ENCODE measurements around the gene SLC11A2.
"Not testable (repeated sequence)": the region's sequence is repeated elsewhere in the genome, so short reads cannot be mapped to it uniquely, and the experiment has no call there.

Gene SLC11A2

DNA sequence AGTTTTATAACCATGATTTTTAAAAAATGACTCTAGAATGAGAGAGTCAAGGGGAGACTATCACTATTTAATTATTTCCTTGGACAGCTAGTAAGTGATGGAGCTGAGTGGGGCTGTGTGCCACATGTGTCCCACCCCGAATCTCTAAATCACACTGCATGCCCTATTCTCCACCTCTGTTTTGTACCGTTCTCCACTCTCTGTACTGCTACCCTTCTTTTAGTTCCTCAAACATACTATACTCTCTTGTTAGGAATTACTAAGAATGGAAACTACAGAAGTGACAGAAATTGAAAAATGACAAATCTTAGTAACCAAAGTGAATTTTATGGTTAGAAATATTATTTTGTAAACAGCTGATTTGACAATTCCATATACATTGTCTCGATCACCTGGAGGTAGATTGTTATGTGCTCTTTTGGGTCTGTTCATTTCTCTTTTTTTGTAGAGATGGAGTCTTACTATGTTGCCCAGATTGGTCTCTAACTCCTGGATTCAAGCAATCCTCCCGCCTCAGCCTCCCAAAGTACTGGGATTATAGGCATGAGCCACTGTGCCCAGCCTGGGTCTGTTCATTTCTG is 35.9 kb downstream of the SLC11A2 start:
- no peak for ATAC-seq

DNA sequence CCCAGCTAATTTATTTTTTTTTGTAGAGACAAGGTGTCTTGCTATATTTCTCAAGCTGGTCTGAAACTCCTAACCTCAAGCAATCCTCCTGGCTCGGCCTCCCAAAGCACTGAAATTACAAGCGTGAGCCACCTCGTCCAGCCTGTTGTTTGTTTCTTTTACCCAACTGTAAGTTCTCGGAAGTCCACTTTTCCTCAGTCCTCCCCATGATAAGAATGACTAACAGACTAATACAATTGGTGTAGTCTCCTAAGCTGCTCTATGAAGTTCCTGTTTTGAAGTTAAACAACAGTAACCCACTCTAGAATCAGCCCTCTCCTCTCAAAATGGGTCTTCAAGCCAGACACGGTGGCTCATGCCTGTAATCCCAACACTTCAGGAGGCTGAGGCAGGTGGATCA is 37.3 kb downstream of the SLC11A2 start:
- ATAC-seq, result no peak

DNA sequence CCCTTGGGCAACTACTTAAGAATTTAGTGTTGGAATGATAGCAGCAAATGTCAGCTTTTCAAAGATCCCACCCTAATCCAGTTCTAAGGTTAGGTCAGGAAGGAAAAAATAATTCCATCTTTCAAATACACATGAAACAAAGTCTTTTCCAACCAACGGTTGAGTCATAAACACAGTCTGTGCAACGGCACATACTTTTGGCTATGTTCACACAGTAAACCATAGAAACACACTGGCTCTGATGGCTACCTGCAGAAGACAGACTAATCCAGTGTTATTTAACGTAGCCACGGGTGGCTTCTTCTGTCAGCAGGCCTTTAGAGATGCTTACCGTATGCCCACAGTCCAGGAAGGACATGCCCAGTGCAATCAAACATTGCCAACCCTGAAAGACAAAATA is 38.1 kb downstream of the SLC11A2 start:
- no peak for ATAC-seq

DNA sequence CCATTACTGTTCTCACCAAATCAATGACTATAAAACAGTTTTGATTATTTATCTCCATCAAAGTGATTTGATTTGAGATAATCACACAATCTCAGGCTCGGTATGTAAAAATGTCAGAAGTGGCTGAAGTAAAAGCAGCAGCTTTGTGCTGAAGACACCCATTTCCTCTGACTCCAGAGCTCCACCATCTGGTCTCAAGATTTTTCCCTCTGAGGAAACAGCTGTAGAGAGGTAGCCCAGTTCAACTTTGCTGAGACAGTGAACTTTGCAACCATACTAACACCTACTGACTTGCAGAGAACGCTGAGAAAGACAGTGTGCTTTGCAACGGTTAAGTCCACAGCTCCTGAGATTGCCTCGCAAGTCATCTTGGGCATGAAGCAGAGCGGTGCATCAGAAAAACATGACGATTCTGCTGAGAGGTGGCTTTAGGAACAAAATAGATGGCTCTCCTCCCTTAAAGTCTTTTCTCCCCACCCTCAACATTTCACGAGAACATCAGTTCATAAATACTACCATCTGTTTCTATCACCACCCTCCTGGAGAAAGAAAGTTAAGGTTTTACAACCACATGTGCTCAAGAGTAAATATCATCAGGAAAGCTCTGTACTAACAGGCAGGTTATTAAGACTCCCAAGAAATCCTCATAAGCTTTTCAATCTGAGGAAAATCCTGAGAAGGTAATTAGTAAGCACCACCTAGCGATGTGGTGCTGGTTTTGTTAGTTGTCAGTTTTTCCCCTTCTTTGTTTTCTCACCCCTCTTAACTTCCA is 39.0 kb downstream of the SLC11A2 start:
- ATAC-seq, result peak in 1 of 2 donors; percentile 36

DNA sequence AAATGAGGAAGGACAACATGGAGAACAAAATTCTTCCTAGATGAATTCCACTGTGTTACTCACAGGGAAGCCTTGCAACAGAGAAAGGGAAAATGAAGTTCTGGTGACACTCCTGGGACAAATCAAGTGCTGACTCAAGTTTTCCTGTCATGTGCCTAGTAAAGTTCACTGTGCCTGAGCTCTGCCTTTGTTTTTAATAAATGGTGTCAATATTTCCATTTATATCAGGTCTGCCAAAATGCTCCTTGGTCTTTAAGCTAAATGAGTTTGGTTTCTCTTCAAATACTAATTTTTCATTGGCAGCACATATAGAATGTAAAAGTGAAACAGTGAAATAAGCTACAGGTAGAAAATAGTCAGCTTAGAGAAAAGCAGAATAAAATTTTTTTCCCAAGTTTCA is 40.9 kb downstream of the SLC11A2 start:
- ATAC-seq, result peak; percentile 62 to 71

DNA sequence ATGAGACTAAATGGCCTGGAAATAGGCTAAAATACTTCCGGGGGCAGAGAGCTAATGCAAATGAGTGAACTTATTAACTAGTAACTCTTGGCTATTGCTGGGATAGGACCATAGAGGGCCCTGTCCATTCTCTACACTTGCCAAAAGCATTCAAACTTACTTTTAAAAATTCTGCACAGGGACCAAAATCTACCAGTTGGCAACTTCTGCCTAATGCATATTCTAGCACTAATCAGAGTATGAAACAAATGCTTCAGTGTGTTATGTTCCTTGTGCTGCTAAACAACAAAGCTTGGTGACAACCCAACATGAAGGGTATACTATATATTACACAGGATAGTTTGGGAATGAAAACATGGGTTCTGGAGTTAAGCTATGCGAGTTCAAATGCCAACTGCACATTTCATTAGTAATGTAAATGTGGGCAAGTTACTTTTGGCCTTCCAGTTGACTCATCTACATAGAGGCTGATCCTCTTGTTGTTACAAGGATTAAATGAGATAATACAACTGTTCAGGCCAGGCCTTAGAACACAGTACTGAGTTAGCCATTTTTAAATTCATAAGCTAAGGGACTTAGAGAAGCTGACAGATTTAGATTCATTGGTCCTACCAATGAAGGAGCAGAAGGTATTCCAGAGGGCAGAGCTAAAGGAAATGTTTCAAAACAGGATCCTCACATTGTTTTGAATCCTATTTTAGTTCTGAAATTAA is 41.4 kb downstream of the SLC11A2 start:
- ATAC-seq, result peak; percentile 27 to 47

DNA sequence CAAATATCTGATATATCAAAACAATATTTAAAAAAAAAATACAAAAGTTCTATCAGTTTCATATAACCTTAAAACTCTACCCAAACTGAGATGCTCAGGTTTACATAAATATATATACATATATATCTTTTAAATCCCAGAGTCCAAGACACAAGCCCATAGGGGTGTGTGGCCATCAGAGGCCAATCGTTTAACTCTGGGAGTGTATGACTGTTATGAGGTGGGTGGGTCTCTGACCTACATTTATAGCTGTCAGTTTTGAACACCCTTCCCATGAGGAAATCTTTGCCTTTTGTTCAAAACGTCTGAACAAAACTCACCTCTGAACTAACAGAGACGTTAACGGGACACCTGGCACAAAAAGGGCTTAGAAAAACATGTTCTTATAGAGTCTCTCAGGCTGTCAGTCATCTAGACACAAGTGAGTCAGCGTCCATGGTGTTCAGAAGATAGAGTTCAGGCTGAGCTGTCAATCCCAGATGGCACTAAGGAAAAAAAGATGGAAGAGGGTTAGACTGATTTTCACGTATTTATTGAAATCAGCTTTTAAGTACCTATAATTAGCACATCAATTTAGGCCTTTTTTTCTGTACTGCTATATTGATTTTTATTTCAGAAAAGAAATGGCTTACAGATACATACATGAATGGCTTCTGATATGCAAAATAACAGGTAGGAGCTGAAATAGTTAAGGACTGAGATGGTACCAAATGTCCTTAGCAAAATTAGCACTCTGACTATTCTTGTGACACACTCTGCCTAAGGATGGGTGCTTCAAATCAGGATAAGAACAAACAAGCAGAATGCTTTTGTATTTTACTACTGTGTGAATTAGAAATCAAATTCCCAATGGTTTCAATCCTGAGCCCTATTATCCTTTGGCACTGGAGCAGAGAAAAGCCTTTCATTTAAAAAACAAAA is 44.6 kb downstream of the SLC11A2 start:
- no peak for ATAC-seq

DNA sequence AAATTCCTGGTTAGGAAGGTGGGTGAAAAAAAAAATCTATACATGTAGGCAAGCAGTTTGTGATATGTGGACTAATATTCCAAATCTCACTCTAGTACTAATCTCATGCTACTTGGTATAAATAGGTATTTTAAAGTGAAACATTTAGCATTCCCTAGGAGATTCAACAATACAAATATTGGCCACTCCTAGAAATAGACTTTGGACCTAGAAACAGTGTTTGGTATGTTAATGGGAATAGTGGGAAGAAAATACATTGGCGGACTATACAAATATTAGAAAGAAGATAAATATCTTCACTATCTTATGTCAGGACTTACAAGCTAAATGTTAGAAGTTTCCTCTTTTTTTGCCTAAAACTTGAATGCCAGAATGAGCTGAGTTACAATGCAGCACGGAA is 45.6 kb downstream of the SLC11A2 start:
- ATAC-seq, result no peak

DNA sequence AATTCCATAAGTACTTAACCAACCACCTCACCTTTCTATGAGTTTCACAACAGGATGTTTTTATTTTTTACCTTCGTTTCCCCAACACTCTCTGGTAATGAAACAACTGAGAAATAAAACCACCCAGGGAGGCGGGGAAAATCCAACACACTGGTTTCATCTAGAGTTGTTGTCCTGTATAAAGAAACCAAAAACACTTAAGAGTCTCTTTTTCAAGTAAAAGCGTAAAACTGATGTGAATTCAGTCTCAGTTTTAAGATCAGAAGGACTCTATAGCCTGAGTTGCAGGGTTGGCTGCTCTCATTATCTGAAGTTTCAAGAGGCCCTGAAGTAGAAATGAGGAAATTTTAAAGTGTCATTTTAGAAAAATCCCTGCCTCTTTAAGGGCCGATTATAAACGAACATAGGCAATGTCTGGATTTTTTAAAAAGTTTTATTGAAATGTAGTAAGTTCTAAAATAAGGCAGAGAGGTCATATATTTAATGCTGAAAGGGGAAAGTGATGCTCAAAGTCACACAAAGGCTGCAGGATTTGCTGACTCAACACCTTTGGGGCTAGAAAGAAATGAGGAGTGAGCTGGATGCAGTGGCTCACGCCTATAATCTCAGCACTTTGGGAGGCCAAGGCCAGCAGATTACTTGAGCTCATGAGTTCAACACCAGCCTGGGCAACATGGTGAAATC is 46.7 kb downstream of the SLC11A2 start:
- ATAC-seq, result peak; percentile 85 to 87

DNA sequence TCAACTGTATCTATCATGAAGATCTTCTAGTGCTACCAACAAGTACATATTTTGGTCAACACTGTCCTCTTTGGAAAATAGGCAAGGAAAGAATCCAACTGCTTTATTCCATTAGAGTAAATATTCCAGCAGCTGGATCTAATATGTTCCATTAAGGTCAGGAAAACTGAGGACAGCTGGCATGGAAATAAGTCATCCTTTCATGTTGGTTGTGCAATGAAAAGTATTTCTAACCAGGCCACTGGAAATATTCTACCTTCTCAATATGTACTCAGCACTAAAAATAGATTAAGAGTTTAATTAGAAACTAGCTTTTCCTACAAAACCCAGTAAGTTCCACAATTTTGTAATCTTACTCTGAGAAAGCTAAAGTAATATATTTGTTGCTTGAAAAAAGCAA is 54.2 kb downstream of the SLC11A2 start:
- ATAC-seq, result no peak

DNA sequence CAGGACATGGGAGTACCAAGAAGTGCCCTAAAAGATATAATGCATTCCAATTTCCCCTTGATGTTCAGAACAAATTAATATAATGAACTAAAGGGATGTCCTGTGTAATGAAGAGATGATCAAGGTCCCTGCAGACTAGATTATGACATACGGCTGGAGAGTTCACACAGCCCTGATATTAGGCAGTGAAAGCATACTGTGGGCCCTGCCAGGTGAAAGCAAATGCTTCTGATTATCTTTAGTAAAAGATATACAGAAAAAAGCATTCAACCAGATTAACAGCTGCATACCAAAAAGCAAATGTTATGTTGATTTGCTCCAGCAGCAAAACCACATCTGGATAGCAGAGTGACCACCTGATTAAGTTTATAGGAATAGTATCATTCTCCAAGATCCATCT is 61.8 kb downstream of the SLC11A2 start:
- no peak for ATAC-seq

DNA sequence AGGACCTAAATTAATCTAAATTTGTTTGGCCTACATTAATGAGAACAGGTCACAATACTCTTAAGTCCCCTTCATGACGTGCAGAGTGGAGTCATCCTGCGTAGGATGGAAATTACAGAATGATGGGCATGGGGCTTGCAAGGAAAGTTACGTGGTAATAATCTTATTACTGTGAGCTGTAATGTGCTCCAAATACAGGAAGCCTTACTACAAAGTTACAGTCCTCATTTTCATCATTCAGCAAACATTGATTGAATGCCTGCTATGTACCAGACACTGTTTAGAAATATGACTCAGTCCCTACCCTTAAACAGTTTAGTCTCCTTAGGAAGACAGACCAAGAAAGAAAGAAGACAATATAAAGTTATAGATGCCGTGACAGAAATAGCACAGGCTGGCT is 64.5 kb downstream of the SLC11A2 start:
- ATAC-seq, result no peak

DNA sequence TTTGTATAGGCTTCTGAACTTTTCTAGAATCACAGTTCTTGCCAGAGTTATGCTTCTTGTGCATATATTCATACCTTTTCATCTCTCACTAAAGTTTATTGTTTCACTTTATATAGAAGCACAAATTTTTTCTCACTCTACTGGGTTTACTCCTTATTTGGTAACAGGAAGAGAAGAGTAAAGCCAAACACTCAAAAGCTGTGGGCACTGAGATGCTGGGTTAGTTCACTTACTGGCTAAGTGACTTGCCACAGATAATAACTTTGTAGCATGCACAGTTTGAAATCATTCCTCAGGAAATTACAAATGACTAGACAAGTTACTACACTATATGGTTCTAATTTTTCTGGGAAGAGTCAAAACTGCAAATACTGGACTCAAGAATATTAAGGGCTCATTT is 66.1 kb downstream of the SLC11A2 start:
- ATAC-seq, result no peak

DNA sequence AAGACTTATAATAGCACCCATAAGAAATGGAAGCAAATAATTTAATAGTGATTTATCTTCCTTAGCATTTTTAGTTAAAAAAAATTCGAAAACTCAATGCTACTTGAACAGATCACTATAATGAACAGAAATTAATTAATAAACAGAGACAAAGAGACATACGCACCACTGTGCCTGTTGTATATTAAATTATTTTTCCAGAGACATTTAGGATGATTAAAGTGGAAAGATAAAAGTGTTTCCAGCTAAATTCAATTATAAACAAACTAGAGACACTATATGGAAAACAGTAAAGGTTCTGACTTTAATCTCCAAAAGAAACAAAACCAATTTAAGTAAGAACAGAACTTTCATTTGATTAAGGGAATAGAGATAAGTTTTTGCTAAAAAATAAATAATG is 70.5 kb downstream of the SLC11A2 start:
- ATAC-seq, result no peak

DNA sequence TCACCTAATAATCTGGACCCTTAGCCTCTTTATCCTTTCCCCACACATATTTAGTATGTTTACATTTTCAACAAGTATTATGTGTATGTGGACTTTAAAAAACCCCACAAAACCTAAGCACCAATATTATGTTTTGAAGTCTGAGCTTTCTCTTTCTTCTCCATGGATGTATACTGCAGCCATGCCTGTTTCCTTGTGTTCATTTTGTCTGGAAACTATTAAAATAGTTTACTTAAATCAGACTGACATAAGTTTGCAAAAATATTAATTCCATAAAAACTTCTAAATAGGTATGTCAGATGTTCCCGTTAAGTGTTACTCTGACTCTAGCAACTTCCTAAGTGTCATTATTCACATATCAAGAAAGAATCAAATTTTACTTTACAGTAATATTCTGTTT is 70.9 kb downstream of the SLC11A2 start:
- ATAC-seq, result no peak

DNA sequence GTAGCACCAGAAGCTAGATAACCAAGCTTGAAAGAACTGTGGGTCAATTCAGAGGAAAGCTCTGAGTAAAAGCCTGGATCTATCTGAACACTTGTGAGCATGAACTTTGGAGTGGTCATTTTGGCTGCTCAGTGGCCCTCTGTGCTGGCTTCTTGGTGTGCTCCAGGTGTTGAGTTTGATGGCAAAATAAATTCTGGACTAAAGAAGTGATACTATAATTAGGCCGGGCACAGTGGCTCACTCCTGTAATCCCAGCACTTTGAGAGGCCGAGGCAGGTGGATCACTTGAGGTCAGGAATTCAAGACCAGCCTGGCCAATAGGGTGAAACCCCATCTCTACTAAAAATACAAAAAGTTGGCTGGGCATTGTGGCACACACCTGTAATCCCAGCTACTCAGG is 71.4 kb downstream of the SLC11A2 start:
- not testable (repeated sequence) for ATAC-seq

DNA sequence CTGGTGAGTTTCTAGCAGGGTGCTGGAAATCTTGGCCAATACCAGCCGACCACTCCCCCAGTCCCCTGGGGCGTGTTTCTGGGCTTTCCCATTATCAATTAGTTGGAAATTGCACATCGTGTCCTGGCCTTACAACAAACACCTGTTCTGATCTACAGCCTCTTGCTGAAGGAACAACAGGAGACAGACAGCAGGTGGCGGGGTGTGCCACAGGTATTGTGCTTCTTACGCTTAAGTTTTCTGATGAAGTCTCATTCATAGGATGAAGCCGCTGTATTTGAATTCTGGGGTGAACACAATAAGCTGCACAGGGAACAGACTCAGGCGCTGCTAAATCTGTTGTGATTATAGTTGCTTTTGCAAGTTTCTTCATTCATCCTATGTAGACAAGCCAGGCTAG is 73.1 kb downstream of the SLC11A2 start:
- ATAC-seq, result no peak

DNA sequence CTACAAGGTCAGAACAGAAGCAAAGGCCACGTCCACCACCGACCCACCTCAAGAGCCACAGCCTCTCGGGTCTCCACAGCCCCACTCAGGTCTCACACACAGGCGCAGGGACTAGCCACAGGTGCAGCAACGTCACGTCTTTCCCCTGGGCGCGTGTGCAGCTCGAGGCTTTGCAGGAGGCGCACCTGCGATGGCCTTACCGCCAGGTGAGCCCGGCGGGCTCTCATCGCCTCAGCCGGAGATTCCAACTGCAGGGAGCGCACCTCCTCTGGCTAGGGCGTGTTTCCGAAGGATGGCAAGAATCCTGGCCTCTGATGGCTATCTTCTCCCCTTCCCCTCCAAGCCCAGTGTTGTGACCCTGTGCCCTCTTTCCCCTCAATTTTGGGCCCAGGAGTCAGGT is 73.7 kb downstream of the SLC11A2 start, which contains the start of gene HIGD1C:
Gene HIGD1C, plus strand, starts transcription at position 35 of the 400 bp plus-strand sequence. CDS start 1,455 bp downstream, outside the sequence.
- no peak for ATAC-seq

DNA sequence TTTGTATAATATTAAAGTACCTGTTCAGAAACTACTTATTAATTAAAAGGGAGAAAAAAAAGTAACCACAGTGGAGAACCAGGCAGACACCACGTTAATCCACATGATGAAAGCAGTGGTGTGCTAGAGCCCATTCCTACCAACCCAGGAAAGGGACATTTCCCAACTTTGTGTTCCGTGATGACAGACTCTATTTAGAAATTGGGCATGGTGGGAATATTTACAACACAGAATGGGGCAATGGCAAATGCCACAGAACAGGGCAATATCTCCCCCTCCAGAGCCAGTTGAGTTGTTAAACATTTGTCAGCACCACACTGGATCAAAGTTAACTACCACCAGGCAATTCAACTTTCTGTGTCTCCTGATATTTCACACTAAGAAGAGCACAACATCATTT is 75.1 kb downstream of the SLC11A2 start:
- ATAC-seq, result no peak

DNA sequence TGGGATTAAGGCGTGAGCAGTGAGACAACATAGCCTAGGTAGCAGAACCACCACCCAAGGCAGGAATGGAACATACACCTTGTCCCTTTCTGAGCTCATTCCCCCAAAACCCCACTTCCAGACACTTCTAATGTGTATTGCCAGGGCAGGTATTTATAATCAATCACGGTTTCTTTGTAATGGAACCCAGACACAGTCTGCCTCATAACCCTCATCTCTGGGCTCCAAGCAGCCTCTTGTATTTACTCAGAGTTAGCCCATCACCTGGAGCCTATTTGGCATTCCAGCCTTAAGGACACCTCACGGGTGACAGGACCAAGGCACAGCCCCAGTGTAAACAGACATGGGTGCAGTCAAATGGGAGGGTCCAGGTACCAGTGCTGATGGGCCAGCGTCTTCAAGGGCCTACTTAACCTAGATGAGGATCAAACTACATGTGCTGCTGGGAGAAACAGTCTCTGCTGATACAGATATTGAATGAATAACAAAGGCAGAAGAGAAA is 76.3 kb downstream of the SLC11A2 start:
- ATAC-seq, result no peak

DNA sequence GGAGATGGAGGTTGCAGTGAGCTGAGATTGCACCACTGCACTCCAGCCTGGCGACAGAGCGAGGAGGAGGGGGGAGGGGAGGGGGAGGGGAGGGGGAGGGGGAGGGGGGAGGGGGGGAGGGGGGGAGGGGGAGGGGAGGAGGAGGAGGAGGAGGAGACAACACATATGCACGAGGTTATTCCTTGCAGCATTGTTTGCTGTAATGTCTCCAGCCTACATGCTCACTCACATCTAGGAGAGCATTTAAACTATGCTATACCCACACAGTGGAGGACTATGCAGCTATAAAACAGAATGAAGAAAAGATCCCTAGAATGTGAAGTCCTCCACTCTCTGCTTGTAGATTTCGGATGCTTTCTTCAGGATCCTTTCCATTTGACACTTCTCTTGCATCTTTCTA is 77.4 kb downstream of the SLC11A2 start:
- ATAC-seq, result no peak
